PC-3 (cell line): ENCODE data around the gene KLHL6.

ENCODE experiments used
- EZH2 ChIP-seq: fragments of 300-600 bp; sonication (generic); IDR thresholded peaks from one replicate; pipeline ENCODE4 v1.6.1; 2017; ENCODE audit warnings: antibody characterized with exemption, mild to moderate bottlenecking, low read length; ENCODE audit not compliant: unreplicated experiment
- TF ChIP-seq, protein P1 (sequence below): fragments of 300-600 bp; sonication (generic); conservative IDR thresholded peaks from 2 replicates; pipeline ENCODE4 v1.5.1; 2017; ENCODE audit warnings: antibody characterized with exemption, low read depth, mild to moderate bottlenecking, low read length

DNA sequence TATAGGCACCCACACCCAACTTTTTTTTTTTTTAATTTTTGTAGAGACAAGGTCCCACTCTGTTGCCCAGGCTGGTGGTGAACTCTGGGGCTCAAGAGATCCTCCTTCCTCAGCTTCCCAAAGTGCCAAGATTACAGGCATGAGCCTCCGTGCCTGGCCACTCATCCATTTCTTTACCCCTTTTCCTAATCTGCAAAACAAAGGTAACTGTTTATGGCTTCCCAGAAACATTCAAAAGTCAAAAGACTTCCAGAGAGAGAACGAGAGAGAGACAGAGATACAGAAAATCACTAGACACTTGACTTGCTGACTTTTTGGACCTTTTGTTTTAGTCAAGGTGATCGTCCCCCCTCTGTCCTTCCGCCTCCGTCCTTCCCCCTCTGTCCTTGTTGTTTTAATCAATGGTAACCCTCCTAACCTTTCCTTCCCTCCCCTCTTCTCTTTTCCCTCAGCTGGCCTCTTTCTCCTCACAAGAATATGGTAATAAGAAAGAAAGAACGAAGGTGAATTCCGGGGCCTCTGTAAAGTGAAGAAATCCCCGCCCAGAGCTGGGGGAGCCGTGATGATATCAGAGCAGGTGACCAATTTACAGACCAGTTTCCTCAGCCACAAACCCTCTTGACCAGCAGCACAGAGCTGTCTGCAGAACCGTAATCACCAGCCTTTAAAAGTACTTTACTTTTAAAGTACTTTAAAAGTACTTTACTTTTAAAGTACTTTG is 21.9 kb downstream of the KLHL6 start:
- TF ChIP-seq, protein P1, sequence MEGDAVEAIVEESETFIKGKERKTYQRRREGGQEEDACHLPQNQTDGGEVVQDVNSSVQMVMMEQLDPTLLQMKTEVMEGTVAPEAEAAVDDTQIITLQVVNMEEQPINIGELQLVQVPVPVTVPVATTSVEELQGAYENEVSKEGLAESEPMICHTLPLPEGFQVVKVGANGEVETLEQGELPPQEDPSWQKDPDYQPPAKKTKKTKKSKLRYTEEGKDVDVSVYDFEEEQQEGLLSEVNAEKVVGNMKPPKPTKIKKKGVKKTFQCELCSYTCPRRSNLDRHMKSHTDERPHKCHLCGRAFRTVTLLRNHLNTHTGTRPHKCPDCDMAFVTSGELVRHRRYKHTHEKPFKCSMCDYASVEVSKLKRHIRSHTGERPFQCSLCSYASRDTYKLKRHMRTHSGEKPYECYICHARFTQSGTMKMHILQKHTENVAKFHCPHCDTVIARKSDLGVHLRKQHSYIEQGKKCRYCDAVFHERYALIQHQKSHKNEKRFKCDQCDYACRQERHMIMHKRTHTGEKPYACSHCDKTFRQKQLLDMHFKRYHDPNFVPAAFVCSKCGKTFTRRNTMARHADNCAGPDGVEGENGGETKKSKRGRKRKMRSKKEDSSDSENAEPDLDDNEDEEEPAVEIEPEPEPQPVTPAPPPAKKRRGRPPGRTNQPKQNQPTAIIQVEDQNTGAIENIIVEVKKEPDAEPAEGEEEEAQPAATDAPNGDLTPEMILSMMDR, result no peak
- TF ChIP-seq EZH2, result no peak
